HG02759 (cell line): ENCODE measurements around the gene MEF2A.

Experiments
- ATAC-seq: cut with Tn5 transposase; IDR thresholded peaks from one replicate; pipeline ENCODE4 v1.9.1; 2021; ENCODE audit warnings: mild to moderate bottlenecking, moderate library complexity; ENCODE audit not compliant: unreplicated experiment

The MEF2A gene

DNA sequence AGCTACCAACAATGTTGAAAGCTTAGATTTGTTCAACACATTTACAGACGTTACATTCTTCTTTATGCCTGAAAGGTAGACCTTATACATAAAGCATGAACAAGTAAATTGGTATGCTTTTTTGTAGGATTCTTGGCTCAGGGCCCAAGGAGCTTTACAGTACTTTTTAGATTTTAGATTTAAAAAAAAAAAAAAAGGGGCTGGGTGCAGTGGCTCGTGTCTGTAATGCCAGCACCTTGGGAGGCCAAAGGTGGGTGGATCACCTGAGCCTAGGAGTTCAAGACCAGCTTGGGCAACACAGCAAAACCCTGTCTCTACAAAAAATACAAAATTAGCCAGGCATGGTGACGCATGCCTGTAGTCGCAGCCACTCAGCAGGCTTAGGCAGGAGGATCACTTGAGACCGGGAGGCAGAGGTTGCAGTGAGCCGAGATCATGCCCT, 39.7 kb downstream of the MEF2A start:
- ATAC-seq: no peak

DNA sequence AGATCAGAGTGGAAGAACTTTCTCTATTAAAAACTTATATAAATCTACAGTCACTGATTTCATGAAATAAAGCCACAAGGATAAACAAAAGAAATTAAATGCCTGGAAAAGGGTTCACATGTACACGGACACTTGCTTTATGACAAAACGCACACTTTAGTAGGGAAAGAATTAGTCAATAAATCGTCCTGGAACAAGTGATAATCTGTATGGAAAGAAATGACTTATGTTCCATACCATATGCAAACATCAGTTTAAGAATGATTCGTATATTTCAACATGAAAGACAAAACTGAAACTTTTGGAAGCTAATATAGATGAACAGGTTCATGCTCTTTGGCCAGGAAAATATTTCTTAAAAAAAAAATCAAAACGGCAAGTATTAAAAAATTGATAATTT, 40.2 kb downstream of the MEF2A start:
- no peak for ATAC-seq

DNA sequence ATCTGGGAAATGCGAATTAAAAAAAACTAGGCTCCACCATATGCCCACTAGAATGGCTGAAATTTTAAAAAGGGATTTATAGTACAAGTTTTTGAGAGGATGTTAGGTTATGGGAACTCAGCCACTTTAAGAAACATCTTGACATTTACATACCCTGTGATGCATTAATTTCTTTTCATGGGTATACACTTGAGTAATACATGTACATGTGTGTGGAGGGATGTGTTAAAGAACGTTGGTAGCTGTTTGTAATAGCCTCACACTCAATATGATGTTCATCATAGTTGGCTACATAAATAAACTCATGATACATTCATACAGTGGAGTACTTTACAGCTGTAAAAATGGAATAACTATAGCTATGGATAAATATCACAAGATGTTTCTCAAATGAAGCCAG, 40.9 kb downstream of the MEF2A start:
- ATAC-seq: no peak

DNA sequence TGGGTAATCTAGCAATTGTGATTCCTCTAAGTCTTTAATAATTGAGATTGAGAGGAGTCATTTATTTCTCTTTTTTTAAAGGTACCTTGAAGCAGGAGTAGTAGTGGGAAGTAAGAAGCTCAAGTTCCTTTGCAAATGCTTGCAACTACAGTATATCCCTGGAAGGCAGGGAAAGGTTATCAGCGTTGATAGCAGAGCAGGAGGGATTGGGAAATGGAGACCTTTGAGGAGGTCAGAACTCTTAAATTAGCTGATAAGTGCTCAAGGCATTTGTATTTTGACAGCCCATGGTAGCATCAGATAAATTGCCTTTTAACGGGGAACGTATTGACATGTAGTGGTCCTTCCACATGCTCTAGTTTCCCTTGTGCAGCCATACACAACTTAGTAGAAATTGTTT, 47.7 kb downstream of the MEF2A start:
- no peak for ATAC-seq

DNA sequence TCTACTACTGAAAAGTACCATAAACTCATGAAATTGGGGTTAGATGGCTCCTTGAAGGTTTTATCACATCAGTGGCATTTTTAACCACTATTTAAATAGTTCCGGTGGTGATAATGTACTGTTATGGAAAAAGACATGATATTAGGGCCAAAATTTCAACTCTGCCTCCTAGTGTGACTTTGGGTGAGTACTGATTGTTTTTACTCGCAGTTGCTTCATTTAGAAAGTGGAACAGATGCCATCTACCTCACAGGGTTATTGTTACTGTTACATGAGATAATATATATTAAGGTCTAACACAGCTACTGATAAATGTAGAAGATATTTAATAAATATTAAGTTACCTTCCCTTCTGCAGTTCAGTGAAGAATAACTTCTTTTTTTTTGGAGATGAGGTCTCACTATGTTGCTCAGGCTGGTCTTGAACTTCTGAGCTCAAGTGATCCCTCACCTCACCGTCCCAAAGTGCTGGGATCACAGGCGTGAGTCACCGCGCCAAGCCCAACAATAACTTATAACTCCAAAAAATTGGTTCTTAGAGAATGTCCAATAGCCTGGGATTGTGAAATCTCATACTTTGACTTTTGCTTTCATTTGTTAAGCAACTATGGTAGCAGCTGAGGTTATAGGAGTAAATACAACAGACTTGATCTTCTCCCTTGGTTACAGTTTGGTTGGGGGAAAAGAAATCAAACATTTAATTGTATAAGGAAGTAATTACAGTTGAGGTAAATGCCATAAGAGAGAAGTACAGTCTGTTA, 48.3 kb downstream of the MEF2A start:
- no peak for ATAC-seq

DNA sequence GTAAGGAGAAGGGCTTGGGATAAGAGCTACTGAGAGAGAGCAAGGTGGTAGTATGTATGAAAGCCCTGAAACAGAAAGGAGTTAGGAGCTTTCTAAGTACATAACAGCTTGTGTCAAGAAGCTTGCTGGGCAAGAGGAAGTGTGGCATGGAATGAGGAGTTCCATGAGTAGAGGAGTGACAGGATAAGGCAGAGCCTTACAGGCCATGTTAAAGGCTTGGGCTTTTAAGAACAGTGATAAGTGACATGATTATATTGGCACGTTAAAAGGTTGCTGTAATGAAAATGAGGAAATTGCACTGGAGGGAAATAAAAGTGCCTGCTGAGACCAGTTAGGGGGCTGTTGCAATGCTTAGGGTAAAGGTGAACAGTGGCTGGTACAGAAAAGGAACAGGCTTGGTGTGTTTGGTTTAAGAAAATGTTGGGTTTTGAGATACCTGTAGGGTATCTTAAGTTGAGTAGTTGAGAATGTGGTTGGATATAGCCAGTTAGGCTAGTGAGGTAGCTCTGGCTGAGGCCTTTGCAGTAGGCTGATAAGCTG, 49.0 kb downstream of the MEF2A start:
- no peak for ATAC-seq

DNA sequence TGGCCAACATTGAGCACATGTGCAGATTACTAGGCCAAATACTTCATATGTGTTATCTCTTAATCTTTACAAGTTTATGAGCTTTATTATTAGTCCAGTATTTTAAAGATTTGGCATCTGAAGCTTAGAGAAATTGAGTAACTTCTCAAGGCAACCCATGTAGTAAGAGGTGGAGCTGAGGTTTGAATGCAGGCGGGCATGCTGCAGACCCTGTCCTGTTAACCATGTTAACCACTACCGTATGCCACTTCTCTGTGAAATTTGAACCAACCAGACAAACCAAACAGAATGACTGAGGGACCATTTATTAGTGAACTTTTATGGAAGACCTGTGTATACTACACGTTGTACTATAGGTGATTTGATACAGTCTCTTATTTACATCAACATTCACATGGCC, 49.7 kb downstream of the MEF2A start:
- no peak for ATAC-seq

DNA sequence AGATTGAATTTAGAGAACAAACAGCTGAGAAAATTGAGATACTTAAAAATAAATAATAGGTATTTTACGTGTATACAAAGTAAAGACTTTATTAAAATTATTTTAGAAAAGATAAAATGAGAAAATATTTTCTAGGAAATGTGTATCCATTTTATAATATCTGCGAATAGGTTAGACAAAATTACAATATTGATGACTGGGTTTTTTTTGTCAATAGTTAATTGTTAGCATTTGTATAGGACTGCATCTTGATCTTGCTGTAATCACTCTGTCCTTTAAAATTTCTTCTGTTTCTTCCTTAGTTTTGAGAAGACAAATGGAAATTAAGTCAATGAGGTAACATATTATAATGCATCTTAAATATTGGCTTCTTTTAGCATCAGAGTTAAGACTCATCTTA, 50.3 kb downstream of the MEF2A start:
- ATAC-seq: no peak

DNA sequence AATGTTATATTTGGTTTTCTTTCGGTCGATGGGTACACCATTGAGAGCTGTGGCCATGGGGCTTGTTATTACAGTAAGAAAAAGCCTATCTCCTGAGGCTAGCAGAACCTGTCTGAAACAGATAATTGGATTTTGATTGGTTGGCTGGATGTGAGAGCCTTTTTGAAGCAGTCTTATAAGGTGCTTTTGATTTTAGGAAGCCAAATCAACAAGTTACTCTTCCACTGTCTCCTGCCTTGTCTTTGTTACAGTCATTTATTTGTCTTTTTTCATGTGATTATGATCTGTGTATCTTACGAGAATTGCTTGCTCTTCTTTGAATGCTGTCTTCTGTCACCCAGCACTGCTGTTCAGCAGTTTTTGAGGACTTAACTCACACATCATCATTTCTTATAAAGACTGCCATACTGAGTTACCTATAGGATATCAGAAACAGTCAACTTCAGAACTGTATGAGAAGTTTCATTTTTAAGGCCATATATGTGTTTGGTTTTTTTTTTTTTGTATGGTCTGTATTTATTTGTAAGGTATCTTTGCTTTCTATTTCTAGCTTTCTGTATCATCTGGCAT, 51.1 kb downstream of the MEF2A start:
- ATAC-seq: no peak

DNA sequence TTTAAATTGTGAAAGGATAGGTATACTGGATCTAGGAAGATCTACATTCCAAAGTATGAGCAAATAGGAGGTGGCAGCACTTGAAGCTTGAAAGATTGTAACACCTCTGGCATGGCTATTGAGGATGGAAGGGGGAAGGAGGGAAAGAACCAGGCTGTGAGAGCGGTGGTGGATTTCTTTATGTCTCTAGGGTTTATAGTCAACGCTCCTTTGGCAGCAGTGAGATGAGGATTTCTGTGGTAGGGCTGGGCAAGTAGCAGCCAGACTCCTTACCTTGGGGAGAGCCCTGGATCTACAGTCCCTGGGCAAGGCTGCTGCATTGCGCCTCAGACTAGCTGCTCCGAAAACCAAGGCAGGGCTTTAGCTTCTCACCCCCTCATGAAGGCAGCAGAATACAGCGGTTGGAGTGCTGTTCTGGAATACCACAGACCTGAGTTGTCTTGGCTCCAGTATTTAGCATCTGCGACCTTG, 53.2 kb downstream of the MEF2A start:
- no peak for ATAC-seq

DNA sequence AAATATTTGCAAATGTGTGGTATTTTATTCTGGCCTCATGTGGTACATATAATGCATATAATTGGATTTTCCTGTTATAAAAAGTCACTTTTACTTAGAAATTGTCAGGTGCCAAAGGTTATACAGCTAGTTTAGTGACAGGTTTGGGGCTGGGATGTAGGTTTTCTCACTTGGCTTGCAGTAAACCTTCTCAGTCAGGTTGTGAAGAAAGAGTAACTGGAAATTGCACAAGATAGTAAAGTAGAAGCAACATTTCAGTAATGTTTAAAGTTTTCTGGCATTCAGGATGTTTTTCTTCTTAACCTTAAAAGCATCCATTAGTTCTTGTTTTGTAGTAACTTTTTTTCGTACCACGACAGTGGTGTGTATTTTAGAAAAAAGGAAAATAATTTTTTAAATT, 53.9 kb downstream of the MEF2A start:
- ATAC-seq: no peak

DNA sequence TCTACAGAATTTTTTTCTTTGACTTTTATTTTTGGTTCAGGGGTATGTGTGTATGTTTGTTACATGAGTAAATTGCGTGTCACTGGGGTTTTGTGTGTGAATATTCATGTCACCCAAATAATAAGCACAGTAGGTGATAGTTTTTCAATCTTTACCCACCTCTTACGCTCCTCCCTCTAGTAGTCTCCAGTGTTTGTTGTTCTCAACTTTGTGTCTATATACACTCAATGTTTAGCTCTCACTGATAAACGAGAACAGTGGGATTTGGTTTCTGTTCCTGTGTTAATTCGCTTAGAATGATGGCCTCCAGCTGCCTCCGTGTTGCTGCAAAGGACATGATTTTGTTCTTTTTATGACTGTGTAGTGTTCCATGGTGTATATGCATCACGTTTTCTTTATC, 54.4 kb downstream of the MEF2A start:
- ATAC-seq: no peak

DNA sequence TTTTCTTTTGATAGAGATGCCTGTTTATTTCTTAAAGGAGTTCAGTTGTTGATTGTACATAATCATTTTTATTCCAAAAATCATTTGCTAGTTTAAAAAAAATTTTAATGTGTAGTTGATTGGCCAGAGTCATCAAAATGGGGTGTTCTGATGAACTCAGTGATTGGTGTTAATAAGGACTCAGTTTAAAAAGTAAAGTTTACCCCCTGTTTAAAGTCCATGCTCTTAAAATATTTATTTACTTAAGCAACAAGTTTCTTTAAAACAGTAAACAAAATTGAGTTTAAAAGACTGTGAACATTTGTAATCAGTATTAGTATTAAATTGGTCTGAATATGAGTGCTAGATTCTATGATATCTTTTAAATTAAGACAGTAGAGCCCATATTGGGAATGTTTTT, 56.0 kb downstream of the MEF2A start:
- ATAC-seq: no peak

DNA sequence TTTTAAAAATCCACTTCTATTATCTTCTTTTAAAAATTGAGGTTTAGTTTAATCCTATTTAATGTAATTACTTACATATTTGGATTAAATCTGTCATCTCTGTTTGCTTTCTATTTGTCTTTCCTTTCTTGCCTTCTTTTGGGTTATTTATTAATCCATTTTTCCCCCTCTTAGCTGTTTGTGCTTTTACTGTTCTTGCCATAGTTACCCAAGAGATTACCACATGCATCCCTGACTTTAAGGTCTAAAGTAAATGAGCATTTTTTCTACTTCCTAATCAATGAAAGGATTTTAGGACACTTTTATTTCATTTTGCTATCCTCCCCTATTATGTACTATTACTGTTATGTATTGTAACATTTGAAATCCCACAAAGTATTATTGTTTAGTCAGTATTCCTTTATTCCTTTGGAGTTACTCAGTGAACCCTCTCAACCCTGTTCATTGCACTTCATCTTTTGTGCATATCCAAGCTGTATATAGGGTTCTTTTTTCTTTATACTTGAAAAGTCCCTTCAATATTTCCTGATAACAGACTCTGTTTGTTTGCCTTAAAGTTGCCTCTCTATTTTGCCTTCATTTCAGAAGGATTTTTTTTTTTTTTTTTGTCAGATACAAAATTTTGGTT, 62.7 kb downstream of the MEF2A start:
- ATAC-seq: no peak

DNA sequence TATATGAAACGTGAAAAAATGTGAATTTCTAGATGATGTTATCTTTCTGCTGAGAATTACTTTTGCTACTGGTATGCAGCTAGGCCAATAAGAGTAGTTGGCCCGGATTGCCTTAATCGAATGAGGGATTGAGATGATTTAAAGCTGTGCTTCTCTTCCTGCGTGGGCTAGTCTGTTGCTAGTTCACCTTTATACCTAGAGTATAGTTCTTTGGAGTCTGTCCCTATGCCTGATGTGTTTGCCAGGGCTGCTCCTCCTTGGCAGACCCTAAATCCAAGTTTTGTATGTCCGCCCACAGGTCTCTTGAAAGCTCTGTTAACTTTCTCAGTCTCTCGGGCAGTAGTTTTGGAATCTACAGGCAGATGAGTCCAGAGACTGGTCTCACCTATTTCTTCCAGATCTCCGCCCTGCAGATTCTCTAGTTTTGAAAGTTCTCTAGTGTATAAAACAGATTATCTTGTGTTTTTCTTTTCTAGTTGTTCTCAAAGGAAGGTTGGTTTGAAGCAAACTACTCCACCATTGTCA, 64.9 kb downstream of the MEF2A start:
- ATAC-seq: peak; percentile 14

DNA sequence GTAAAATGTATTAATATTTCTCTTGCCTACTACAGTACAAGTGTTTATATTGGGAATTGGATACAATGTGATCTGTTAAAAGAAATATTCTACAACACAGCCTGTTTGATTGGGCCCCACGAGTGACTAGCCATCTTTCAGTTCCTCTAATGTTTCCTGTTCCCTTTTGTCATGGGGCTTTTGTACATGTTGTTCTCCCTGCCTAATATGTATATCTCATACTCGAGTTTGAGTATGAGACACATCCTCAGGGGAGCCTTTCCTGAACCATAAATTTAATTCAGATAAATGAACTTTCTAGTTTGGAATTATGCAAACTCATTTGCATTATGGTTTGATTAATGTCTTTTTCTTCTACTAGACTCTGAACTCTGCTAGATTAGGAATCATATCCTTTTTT, 65.5 kb downstream of the MEF2A start:
- ATAC-seq: peak; percentile 92

DNA sequence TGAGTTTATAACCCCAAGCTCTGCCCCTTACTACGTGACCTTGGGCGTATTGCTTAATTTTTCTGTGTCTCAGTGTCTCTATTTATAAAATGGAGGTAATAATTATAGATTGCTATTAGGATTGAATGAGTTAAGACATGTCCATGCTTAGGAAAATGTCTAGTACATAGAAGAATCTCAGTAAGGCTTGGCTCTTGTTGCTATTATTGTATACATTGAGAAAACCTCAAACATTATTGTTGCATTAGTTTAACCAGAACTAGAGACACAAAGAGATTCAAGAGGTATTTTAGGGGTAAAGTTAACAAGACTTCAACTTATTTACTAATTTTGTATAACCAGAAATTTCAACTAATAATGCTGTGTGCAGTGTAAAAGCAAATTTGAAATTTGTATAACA, 66.7 kb downstream of the MEF2A start:
- no peak for ATAC-seq

DNA sequence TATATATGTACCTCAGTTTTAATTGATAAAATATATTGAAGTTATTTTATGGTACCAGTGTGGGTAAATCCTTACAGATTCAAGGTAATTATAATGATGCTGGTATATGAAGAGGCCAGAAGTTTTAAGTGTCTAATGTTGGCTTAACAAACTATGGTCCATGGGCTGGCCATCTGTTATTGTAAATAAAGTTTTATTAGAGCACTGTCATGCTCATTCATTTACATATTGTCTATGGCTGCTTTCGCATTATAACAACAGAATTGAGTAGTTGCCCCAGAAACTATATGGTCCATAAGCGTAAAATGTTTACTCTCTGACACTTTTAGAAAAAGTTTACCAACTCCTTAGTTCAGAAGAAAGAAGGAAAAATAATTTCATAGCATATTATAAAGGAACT, 67.9 kb downstream of the MEF2A start:
- ATAC-seq: no peak

DNA sequence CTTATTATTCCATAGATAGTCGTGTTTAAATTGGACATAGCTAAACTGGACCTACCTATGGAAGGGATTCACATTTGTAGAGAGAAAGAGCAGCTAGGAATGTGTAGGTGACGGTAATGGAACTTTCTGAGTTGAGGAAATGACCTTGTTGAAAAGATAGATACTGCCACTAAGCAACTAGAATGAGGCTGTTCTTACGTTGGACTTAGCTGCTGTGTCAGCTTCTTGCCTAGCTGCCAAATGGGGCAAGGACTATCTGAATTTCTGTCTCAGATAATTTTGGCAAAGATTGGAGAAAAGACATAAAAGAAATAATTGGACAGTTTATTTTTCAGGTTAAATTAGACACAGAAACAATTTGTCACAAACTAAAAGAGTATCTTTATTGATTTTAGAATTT, 68.8 kb downstream of the MEF2A start:
- no peak for ATAC-seq

DNA sequence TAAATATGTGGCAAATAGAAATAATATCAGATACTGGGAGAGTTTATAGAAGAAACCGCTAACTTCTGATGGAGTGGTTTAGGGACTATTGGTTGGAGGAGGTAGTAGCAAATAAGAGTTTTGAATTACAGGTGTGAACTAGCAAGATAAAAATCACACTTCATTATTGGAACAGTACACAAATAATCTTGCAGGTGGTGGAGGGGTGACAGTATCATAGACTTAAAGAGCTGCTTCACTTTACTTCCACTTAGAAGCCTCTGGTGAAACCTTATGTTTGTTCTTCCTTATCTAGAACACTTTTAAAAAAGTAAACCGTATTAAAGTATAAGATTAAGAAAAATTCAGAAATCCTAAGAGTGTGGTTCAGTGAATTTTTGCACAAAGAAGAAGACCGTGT, 69.4 kb downstream of the MEF2A start:
- no peak for ATAC-seq

DNA sequence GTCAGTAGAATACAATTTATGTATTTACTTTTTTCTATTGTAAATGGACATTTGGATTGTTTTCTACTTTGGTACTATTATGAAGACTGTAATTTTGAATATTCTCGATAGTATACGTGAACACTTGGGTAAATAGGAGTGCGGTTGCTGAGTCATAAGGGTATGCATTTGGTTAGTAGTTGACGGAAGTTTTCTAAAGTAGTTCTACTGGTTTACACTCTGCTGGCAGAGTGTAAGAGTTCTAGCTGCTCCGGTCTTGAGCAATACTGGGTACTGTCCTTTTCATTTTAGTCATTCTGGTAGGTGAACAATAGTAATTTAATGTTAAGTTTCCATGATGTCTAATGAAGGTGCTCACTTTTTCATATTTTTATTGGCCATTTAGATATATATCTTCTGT, 70.0 kb downstream of the MEF2A start:
- no peak for ATAC-seq
